A673 (cell line): ENCODE measurements around the gene AKAP7.

Experiments
- EZH2 ChIP-seq: fragments of 200-600 bp; sonication (generic); IDR thresholded peaks from 2 replicates; pipeline ENCODE4 v1.6.1; 2017; ENCODE audit warnings: borderline replicate concordance, low read depth, mild to moderate bottlenecking, mixed read lengths, antibody characterized with exemption, low read length; ENCODE audit not compliant: poor library complexity, severe bottlenecking
- TF ChIP-seq, protein P1 (sequence below): fragments of 300-800, 200-600 bp; sonication (generic); conservative IDR thresholded peaks from 2 replicates; pipeline ENCODE4 v1.5.1; 2017; ENCODE audit warnings: low read depth, mild to moderate bottlenecking, antibody characterized with exemption, low read length, moderate library complexity, mixed read lengths

DNA sequence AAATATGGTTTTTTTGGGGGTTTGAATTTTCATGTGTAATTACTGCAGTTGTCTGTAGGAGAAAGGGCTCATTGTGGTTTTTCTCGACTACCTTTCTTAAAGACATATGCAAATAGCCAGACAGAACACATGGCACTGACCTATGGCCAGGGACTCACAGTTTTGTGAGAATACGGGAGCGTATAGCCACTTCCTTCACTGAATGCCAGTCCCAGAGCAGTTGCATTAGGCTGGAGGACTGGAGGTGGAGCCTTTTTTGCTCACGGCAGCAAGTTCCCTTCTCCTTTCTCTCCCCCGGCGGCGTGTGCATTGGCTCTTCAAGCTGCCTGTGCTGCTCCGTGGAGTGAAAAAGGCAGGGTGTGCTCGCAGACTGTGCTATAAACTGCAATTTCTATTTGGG is 114.9 kb downstream of the AKAP7 start:
- TF ChIP-seq, protein P1, sequence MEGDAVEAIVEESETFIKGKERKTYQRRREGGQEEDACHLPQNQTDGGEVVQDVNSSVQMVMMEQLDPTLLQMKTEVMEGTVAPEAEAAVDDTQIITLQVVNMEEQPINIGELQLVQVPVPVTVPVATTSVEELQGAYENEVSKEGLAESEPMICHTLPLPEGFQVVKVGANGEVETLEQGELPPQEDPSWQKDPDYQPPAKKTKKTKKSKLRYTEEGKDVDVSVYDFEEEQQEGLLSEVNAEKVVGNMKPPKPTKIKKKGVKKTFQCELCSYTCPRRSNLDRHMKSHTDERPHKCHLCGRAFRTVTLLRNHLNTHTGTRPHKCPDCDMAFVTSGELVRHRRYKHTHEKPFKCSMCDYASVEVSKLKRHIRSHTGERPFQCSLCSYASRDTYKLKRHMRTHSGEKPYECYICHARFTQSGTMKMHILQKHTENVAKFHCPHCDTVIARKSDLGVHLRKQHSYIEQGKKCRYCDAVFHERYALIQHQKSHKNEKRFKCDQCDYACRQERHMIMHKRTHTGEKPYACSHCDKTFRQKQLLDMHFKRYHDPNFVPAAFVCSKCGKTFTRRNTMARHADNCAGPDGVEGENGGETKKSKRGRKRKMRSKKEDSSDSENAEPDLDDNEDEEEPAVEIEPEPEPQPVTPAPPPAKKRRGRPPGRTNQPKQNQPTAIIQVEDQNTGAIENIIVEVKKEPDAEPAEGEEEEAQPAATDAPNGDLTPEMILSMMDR = no peak
- no peak for TF ChIP-seq EZH2
